ENCODE measurements around the gene ANKRD6. TPM values are rescaled to one million over a fixed set of nuclear protein-coding genes. Genes with fewer than 3 reads are reported as not detected.

The ANKRD6 gene
- total and polyA plus RNA-seq, 2 experiments from 2014 or later: 9.3 to 20.9 TPM

- no peak overlapping the region for H3K4me3 ChIP-seq
- no peaks in the 10 kb centered on the region for H3K9me3 ChIP-seq (ENCODE audit: low read depth)
- H3K9me2 ChIP-seq (replicated peaks; ENCODE audit: insufficient read depth): no peaks in the 10 kb centered on the region
- no peaks in the 10 kb centered on the region for H3K27me3 ChIP-seq
- H3K79me2 ChIP-seq: no peaks in the 10 kb centered on the region
- WGBS (ENCODE audit: low lambda C conversion rate, missing lambda C conversion rate): 41% methylated on average over 4 of the region's 4 CpGs
- peaks cover 8% of the 10 kb centered on the region for H3K4me1 ChIP-seq (ENCODE audit: insufficient read depth)
- H3K27ac ChIP-seq: no peak overlapping the region
- H3K36me3 ChIP-seq (replicated peaks; ENCODE audit: insufficient read depth, low read depth): no peaks in the 10 kb centered on the region
- H3K4me2 ChIP-seq: no peak overlapping the region
- no peaks in the 10 kb centered on the region for H4K20me1 ChIP-seq (ENCODE audit: insufficient read depth, poor library complexity, severe bottlenecking)
- TF ChIP-seq CTCF (IDR thresholded peaks at IDR 0.05; ENCODE audit: poor library complexity) (no peak), EZH2phosphoT487 (IDR thresholded peaks at IDR 0.05; ENCODE audit: low read depth, severe bottlenecking, unreplicated experiment) (no peak), EZH2 (IDR thresholded peaks at IDR 0.05; ENCODE audit: borderline replicate concordance) (no peak)
- H2AFZ ChIP-seq: no peak overlapping the region
- DNase-seq (ENCODE audit: low spot score): peak; percentile 13
Measured at GRCh38 chr6:89471287-89471867, 38.4 kb downstream of the ANKRD6 start.

DNA sequence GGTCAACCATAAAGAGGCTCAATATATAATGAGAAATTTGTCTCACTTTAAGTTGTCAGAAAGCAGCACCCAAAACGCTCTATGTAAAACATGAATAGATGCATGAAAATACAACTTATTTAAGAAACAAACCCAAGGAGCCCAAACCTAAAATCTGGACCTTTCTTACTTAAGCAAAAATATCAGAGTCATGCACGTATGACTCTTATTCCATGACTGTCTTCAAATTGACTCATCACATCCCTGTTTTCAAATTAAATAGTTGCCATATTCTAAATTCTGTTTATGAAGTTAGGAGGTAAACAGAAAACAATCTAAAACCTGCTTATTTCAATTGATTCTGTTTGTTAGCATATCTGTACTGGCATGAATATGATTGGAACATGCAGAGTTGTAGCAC lies 42.1 kb downstream of the ANKRD6 start:
- no peak for TF ChIP-seq CTCF (IDR thresholded peaks at IDR 0.05; ENCODE audit: poor library complexity)
- TF ChIP-seq EZH2 (IDR thresholded peaks at IDR 0.05; ENCODE audit: borderline replicate concordance): no peak
- no peak for TF ChIP-seq EZH2phosphoT487 (IDR thresholded peaks at IDR 0.05; ENCODE audit: low read depth, severe bottlenecking, unreplicated experiment)
- DNase-seq (ENCODE audit: low spot score): no peak
- H3K4me1 ChIP-seq (ENCODE audit: insufficient read depth): no peaks in the 10 kb centered on the region
- 98% methylated on average over 2 of the region's 2 CpGs for WGBS (ENCODE audit: low lambda C conversion rate, missing lambda C conversion rate)
- no peaks in the 10 kb centered on the region for H3K9me3 ChIP-seq (ENCODE audit: low read depth)
- H3K4me3 ChIP-seq: no peak overlapping the region
- H3K27ac ChIP-seq: no peak overlapping the region
- H4K20me1 ChIP-seq (ENCODE audit: insufficient read depth, poor library complexity, severe bottlenecking): no peaks in the 10 kb centered on the region
- H3K36me3 ChIP-seq (replicated peaks; ENCODE audit: insufficient read depth, low read depth): no peaks in the 10 kb centered on the region
- H3K27me3 ChIP-seq: no peaks in the 10 kb centered on the region
- H3K79me2 ChIP-seq: peaks cover 4% of the 10 kb centered on the region
- no peaks in the 10 kb centered on the region for H3K9me2 ChIP-seq (replicated peaks; ENCODE audit: insufficient read depth)
- H2AFZ ChIP-seq: no peak overlapping the region
- peak overlapping the region; percentile 32 for H3K4me2 ChIP-seq

DNA sequence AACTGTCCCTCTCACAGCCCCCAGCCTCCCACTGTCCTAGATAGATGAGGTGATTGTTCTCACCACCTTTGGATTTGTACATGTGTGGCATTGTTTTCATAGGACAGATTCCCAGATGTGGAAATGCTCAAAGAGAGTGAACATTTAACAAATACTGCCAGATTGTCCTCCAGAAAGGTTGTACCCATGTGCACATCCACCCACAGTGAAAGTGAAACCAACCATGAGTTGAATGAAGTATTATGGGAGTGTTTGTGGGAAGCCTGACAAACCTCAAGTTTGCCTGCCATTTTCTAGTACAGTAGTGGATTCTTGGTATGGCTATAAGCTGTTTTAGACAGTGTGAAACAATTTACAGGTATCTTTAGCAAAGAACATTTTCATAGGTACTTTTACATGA lies 42.7 kb downstream of the ANKRD6 start:
- H3K4me3 ChIP-seq: no peak overlapping the region
- no peaks in the 10 kb centered on the region for H3K27me3 ChIP-seq
- H3K9me2 ChIP-seq (replicated peaks; ENCODE audit: insufficient read depth): no peaks in the 10 kb centered on the region
- H3K36me3 ChIP-seq (replicated peaks; ENCODE audit: insufficient read depth, low read depth): no peaks in the 10 kb centered on the region
- no peaks in the 10 kb centered on the region for H4K20me1 ChIP-seq (ENCODE audit: insufficient read depth, poor library complexity, severe bottlenecking)
- no peak for DNase-seq (ENCODE audit: low spot score)
- H2AFZ ChIP-seq: no peak overlapping the region
- no peak overlapping the region for H3K27ac ChIP-seq
- no peaks in the 10 kb centered on the region for H3K9me3 ChIP-seq (ENCODE audit: low read depth)
- TF ChIP-seq EZH2phosphoT487 (IDR thresholded peaks at IDR 0.05; ENCODE audit: low read depth, severe bottlenecking, unreplicated experiment) (no peak), CTCF (IDR thresholded peaks at IDR 0.05; ENCODE audit: poor library complexity) (no peak), EZH2 (IDR thresholded peaks at IDR 0.05; ENCODE audit: borderline replicate concordance) (no peak)
- H3K79me2 ChIP-seq: peaks cover 4% of the 10 kb centered on the region
- H3K4me2 ChIP-seq: peak overlapping the region; percentile 32
- H3K4me1 ChIP-seq (ENCODE audit: insufficient read depth): no peaks in the 10 kb centered on the region

GRCh38 chr6:89479897-89480296 lies 46.9 kb downstream of the ANKRD6 start:
- WGBS (ENCODE audit: low lambda C conversion rate, missing lambda C conversion rate): 87% methylated on average over 2 of the region's 2 CpGs

More at GRCh38 chr6:89479897-89480296, 46.9 kb downstream of the ANKRD6 start:
- Histone ChIP-seq H4K20me1 (ENCODE audit: insufficient read depth, poor library complexity, severe bottlenecking) (no peaks in the 10 kb centered on the region), H3K4me1 (ENCODE audit: insufficient read depth) (no peaks in the 10 kb centered on the region), H2AFZ (no peak overlapping the region), H3K79me2 (peaks cover 8% of the 10 kb centered on the region), H3K9me2 (replicated peaks; ENCODE audit: insufficient read depth) (no peaks in the 10 kb centered on the region), H3K9me3 (ENCODE audit: low read depth) (no peaks in the 10 kb centered on the region), H3K27me3 (no peaks in the 10 kb centered on the region), H3K36me3 (replicated peaks; ENCODE audit: insufficient read depth, low read depth) (no peaks in the 10 kb centered on the region), H3K27ac (no peak overlapping the region), H3K4me3 (no peak overlapping the region), H3K4me2 (no peak overlapping the region)
- TF ChIP-seq EZH2phosphoT487 (IDR thresholded peaks at IDR 0.05; ENCODE audit: low read depth, severe bottlenecking, unreplicated experiment) (no peak), EZH2 (IDR thresholded peaks at IDR 0.05; ENCODE audit: borderline replicate concordance) (no peak), CTCF (IDR thresholded peaks at IDR 0.05; ENCODE audit: poor library complexity) (no peak)
- no peak for DNase-seq (ENCODE audit: low spot score)
